ENCODE results near the gene DUSP12. TPM values are rescaled to one million over a fixed set of nuclear protein-coding genes. Genes with fewer than 3 reads are reported as not detected.

The DUSP12 gene
- total RNA-seq, 1 donor from 2014 or later: 35.5 TPM

DNA sequence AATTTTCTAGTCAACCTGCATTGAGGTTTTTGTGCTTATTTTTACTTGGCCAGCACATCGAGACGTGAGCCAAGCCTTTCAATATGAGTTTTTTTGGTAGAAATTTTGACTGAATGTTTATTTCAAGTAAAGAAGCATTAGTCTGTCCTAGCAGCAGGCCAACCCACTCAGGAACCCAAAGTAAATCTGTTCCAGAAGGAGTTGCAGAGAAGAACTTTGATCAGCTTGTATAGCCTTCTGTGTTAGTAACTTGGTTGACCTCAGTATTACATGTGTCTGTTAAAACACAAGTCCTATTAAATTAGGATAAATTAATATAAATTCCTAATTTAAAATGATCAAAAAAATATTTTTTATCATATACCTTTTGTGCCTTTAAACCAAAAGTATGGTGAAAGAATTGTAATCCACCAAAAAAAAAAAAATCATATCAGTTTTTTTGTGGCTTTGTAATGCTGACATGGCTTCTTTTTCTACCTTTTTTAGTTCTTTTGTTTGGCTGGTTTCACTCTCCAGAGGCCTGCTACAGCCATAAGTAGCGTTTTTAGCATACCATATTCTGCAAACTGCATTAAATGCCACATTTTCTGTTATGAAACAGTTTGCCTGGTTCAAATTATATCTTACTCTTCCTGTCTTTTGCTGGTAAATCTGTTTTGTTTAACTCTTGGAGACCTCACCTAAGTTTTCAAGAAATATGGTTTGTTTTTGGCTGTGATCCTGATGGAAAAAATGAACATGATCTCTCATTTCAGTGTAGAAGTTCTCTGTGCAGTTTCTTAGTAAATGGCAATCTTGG is 56.0 kb downstream of the DUSP12 start:
- no peak overlapping the region for H3K9ac ChIP-seq (ENCODE audit: low read depth in 1 of 3, low read length in 3 of 3)
- no peaks in the 10 kb centered on the region for H3K4me1 ChIP-seq (ENCODE audit: control insufficient read depth in 3 of 3, insufficient read depth in 3 of 3, low read length in 3 of 3)
- H3K4me3 ChIP-seq (ENCODE audit: low read length in 3 of 3): no peak overlapping the region
- H3K27ac ChIP-seq (ENCODE audit: low read depth, low read length): no peak overlapping the region
- no peaks in the 10 kb centered on the region for H3K9me3 ChIP-seq (ENCODE audit: control insufficient read depth in 3 of 3, low read length in 3 of 3)
- peaks cover 5 to 24% (median 14%) of the 10 kb centered on the region in 3 donors for H3K36me3 ChIP-seq (ENCODE audit: control insufficient read depth in 3 of 3, insufficient read depth in 3 of 3, low read length in 3 of 3)
- H3K27me3 ChIP-seq (ENCODE audit: control insufficient read depth in 3 of 3, insufficient read depth in 3 of 3, low read length in 3 of 3): no peaks in the 10 kb centered on the region

Small RNA genes within 50 kb of the gene (small RNA-seq; reads per million reads assigned to genes)
- gene RN7SL466P: not detected

Other genes with a start within 250 kb of the DUSP12 start
- 12.0 TPM for gene FCGR2A, start 244.3 kb upstream of the DUSP12 start, total RNA-seq
- 0.52 TPM for gene HSPA6, start 225.2 kb upstream of the DUSP12 start, total RNA-seq
- 1.6 TPM for gene FCGR3A, start 200.0 kb upstream of the DUSP12 start, total RNA-seq
- 2.6 TPM for gene FCGR3B, start 118.6 kb upstream of the DUSP12 start, total RNA-seq
- gene FCGR2B, start 86.6 kb upstream of the DUSP12 start, total RNA-seq: 0.52 TPM
- gene FCRLA, start 42.6 kb upstream of the DUSP12 start, total RNA-seq: 1.0 TPM
- gene FCRLB, start 28.2 kb upstream of the DUSP12 start, total RNA-seq: 1.0 TPM
- gene ATF6, start 16.5 kb downstream of the DUSP12 start, total RNA-seq: 14.6 TPM

All from skeletal muscle tissue (tissue), 5 donors.